Body of pancreas (tissue), 4 donors: ENCODE measurements around the gene KRT34.

ENCODE experiments used
- CTCF ChIP-seq, 7 experiments: fragments of 450-650 bp in 4 of 7; fragments of 200-600 bp in 3 of 7; sonication (generic) in 3 of 7; IDR thresholded peaks; one replicate each; pipeline ENCODE4 v1.5.1; 2016 to 2019; ENCODE audit warnings: antibody characterized with exemption in 7 of 7
- POLR2A ChIP-seq, 3 donors: fragments of 450-650 bp; IDR thresholded peaks; one replicate each; pipeline ENCODE4 v1.6.1; 2016; ENCODE audit warnings: antibody characterized with exemption in 3 of 3, mild to moderate bottlenecking in 2 of 3

- TF ChIP-seq CTCF (IDR thresholded peaks at IDR 0.05) (no peak), POLR2A (IDR thresholded peaks at IDR 0.05) (no peak)
Measured at GRCh38 chr17:41420134-41420533, 38.0 kb upstream of the KRT34 start.
